Body of pancreas (tissue), 4 donors: ENCODE results near the gene EDARADD. TPM values are rescaled to one million over a fixed set of nuclear protein-coding genes. Genes with fewer than 3 reads are reported as not detected.
"Not testable (repeated sequence)": the region's sequence is repeated elsewhere in the genome, so short reads cannot be mapped to it uniquely, and the experiment has no call there.

Experiments
- ATAC-seq: fragments of 150-250 bp; one replicate; pipeline ENCODE4 v1.9.1; 2016
- DNase-seq, 4 donors: peaks; one replicate each; pipeline ENCODE4 v3.0.0-alpha.2; 2019
- H3K27ac ChIP-seq, 4 donors: fragments of 200-600 bp; sonication (generic); 1 replicate in 3 of 4; 2 replicates in 1 of 4; pipeline versions ENCODE4 v1.5.1 to v1.6.1; 2016 to 2019; ENCODE audit warnings: mild to moderate bottlenecking in 1 of 4, mixed read lengths in 1 of 4, moderate library complexity in 1 of 4
- H3K27me3 ChIP-seq, 2 donors: fragments of 200-600 bp; sonication (generic); one replicate each; pipeline ENCODE4 v1.6.0; 2016; ENCODE audit warnings: mild to moderate bottlenecking in 1 of 2
- H3K36me3 ChIP-seq, 2 donors: fragments of 200-600 bp; sonication (generic); replicated peaks in 1 of 2; 2 replicates each; pipeline ENCODE4 v1.5.1; 2016; ENCODE audit warnings: low read depth in 2 of 2; ENCODE audit not compliant: insufficient read depth in 1 of 2
- H3K4me1 ChIP-seq: fragments of 200-600 bp; sonication (generic); one replicate; pipeline ENCODE4 v1.6.0; 2016
- H3K4me3 ChIP-seq, 2 donors: fragments of 200-600 bp; sonication (generic); 1 replicate in 1 of 2; 2 replicates in 1 of 2; pipeline ENCODE4 v1.5.1; 2016 to 2019
- H3K9me3 ChIP-seq, 3 donors: fragments of 200-600 bp; sonication (generic); 1 replicate in 2 of 3; 2 replicates in 1 of 3; pipeline ENCODE4 v1.5.1; 2016
- POLR2A ChIP-seq, 3 donors: fragments of 450-650 bp; IDR thresholded peaks; one replicate each; pipeline ENCODE4 v1.6.1; 2016; ENCODE audit warnings: antibody characterized with exemption in 3 of 3, mild to moderate bottlenecking in 2 of 3
- WGBS, 2 donors: methylation state at CpG; one replicate each; pipeline ENCODE4 v1.1.5; 2017; 5-methylcytosine and 5-hydroxymethylcytosine counted together
- intact Hi-C: fragments of 100-400 bp; cut with DNase I; formaldehyde crosslinking; loops from one replicate; pipeline ENCODE4 v1.15.1; 2023
- total RNA-seq, 2 donors: library from RNA; depleted of rRNA; stranded (reverse); fragments of >200 nt; gene quantifications; one replicate each; pipeline ENCODE4 v1.1.0, GENCODE V29; 2016
- TF ChIP-seq, protein P1 (sequence below), 7 experiments: fragments of 450-650 bp in 4 of 7; fragments of 200-600 bp in 3 of 7; sonication (generic) in 3 of 7; IDR thresholded peaks; one replicate each; pipeline ENCODE4 v1.5.1; 2016 to 2019; ENCODE audit warnings: antibody characterized with exemption in 7 of 7

The EDARADD gene
- total RNA-seq, 2 donors from 2014 or later: 2.9 to 8.9 TPM

- peak in 2 of 3 donors; percentile 15 to 48 for TF ChIP-seq POLR2A (IDR thresholded peaks at IDR 0.05)
- TF ChIP-seq, protein P1, sequence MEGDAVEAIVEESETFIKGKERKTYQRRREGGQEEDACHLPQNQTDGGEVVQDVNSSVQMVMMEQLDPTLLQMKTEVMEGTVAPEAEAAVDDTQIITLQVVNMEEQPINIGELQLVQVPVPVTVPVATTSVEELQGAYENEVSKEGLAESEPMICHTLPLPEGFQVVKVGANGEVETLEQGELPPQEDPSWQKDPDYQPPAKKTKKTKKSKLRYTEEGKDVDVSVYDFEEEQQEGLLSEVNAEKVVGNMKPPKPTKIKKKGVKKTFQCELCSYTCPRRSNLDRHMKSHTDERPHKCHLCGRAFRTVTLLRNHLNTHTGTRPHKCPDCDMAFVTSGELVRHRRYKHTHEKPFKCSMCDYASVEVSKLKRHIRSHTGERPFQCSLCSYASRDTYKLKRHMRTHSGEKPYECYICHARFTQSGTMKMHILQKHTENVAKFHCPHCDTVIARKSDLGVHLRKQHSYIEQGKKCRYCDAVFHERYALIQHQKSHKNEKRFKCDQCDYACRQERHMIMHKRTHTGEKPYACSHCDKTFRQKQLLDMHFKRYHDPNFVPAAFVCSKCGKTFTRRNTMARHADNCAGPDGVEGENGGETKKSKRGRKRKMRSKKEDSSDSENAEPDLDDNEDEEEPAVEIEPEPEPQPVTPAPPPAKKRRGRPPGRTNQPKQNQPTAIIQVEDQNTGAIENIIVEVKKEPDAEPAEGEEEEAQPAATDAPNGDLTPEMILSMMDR (IDR thresholded peaks at IDR 0.05): no peak
- Histone ChIP-seq H3K36me3 (no peaks in the 10 kb centered on the region), H3K9me3 (no peaks in the 10 kb centered on the region), H3K27ac (peak overlapping the region; percentile 66 to 87 (median 78)), H3K4me1 (peaks cover 35% of the 10 kb centered on the region), H3K27me3 (no peaks in the 10 kb centered on the region), H3K4me3 (no peak overlapping the region)
- ATAC-seq (peak; percentile 81), DNase-seq (peak; percentile 62 to 79 (median 68))
- WGBS, 2 donors: 22% methylated on average over 15 of the region's 15 CpGs
- intact Hi-C loops: no loop called here
Measured at GRCh38 chr1:236502972-236503639, 109.0 kb downstream of the EDARADD start.

GRCh38 chr1:236504338-236504737, 110.3 kb downstream of the EDARADD start:
- intact Hi-C loops, H3K36me3 ChIP-seq, DNase-seq, H3K4me3 ChIP-seq, H3K9me3 ChIP-seq, ATAC-seq, H3K27me3 ChIP-seq: not testable (repeated sequence)
- Histone ChIP-seq H3K4me1 (peaks cover 40% of the 10 kb centered on the region), H3K27ac (peak overlapping the region in 1 of 4 donors; percentile 18)
- WGBS, 2 donors: 69 to 83% methylated on average over 3 of the region's 3 CpGs

- DNase-seq (peak; percentile 34 to 58 (median 54)), ATAC-seq (peak; percentile 69)
- TF ChIP-seq, protein P1 (IDR thresholded peaks at IDR 0.05): peak in 1 of 7 experiments; percentile 20
- no peak for TF ChIP-seq POLR2A (IDR thresholded peaks at IDR 0.05)
- whole genome bisulfite sequencing, 2 donors: 30 to 41% methylated on average over 5 of the region's 5 CpGs
- no peaks in the 10 kb centered on the region for H3K36me3 ChIP-seq
- no peaks in the 10 kb centered on the region for H3K27me3 ChIP-seq
- H3K4me1 ChIP-seq: peaks cover 59% of the 10 kb centered on the region
- no peak overlapping the region for H3K4me3 ChIP-seq
- H3K27ac ChIP-seq: peak overlapping the region; percentile 11 to 73 (median 64)
- no peaks in the 10 kb centered on the region for H3K9me3 ChIP-seq
- intact Hi-C loops: no loop called here
Measured at GRCh38 chr1:236507022-236507700, 113.1 kb downstream of the EDARADD start.

DNA sequence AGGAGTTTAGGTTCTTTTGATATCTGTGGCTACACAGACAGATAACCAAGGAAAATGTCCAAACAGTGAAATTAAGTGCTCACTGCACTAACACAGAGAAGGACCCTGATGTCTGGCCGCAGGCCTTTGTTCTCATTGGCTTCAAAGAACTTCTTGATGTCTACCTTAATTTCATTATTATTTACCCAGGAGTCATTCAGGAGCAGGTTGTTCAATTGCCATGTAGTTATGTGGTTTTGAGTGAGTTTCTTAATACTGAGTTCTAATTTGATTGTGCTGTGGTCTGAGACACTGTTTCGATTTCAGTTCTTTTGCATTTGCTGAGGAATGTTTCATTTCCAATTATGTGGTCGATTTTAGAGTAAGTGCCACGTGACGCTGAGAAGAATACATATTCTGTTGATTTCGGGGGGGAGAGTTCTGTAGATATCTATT, 114.5 kb downstream of the EDARADD start:
- WGBS, 2 donors: 81 to 90% methylated on average over 6 of the region's 6 CpGs
- Histone ChIP-seq H3K9me3 (no peaks in the 10 kb centered on the region), H3K27ac (peak overlapping the region in 3 of 4 donors; percentile 13 to 58 (median 18)), H3K4me3 (no peak overlapping the region), H3K27me3 (no peaks in the 10 kb centered on the region), H3K36me3 (no peaks in the 10 kb centered on the region), H3K4me1 (peaks cover 57% of the 10 kb centered on the region)
- no peak for TF ChIP-seq POLR2A (IDR thresholded peaks at IDR 0.05)
- TF ChIP-seq, protein P1 (IDR thresholded peaks at IDR 0.05): no peak
- intact Hi-C loops: no loop called here
- DNase-seq: no peak
- ATAC-seq: no peak

GRCh38 chr1:236509203-236509602, 115.1 kb downstream of the EDARADD start:
- no peak for TF ChIP-seq POLR2A (IDR thresholded peaks at IDR 0.05)
- TF ChIP-seq, protein P1 (IDR thresholded peaks at IDR 0.05): no peak
- ATAC-seq (no peak), DNase-seq (no peak)
- H3K36me3 ChIP-seq: no peaks in the 10 kb centered on the region
- H3K4me1 ChIP-seq: peaks cover 55% of the 10 kb centered on the region
- no peaks in the 10 kb centered on the region for H3K9me3 ChIP-seq
- no peak overlapping the region for H3K27ac ChIP-seq
- WGBS, 2 donors: 84 to 85% methylated on average over 1 of the region's 1 CpG
- H3K4me3 ChIP-seq: no peak overlapping the region
- intact Hi-C loops: no loop called here
- no peaks in the 10 kb centered on the region for H3K27me3 ChIP-seq
